H1 (cell line): ENCODE data around the gene C11orf54. TPM values are rescaled to one million over a fixed set of nuclear protein-coding genes. Genes with fewer than 3 reads are reported as not detected.
A peak's percentile ranks its signal among the peaks of the same experiment; 100 is the strongest.

Experiments
- CTCF ChIA-PET: fragments of 300-600 bp; sonication (Branson Sonifier 250); formaldehyde crosslinking; loops from one replicate; lab custom pipeline; 2021; ENCODE audit not compliant: partially characterized antibody; lab: Charles Lee
- POLR2A ChIA-PET: fragments of 300-600 bp; sonication (Branson Sonifier 250); formaldehyde crosslinking; loops from one replicate; lab custom pipeline; 2021; ENCODE audit warnings: inconsistent platforms; ENCODE audit not compliant: partially characterized antibody; lab: Charles Lee
- DNase-seq, 2 experiments: peaks; one replicate each; pipeline versions ENCODE4 v3.0.0 to v3.0.0-alpha.2; 2010 to 2022; ENCODE audit warnings: low spot score in 2 of 2, low read depth in 1 of 2, mixed read lengths in 1 of 2
- FAIRE-seq: peaks from 2 replicates; lab custom pipeline; 2011; peaks lifted over from hg19 to GRCh38; lab: Jason Lieb, UNC
- H2AFZ ChIP-seq: 2 replicates; pipeline ENCODE4 v1.8.1; 2012; ENCODE audit warnings: low read length, inconsistent platforms
- H2AK5ac ChIP-seq: 2 replicates; pipeline ENCODE4 v1.6.1; 2013; ENCODE audit warnings: low read depth, low read length
- H2BK120ac ChIP-seq: replicated peaks from 2 replicates; pipeline ENCODE3; 2013; ENCODE audit warnings: low read depth, low read length, inconsistent platforms
- H2BK12ac ChIP-seq: 2 replicates; pipeline ENCODE4 v1.6.1; 2013; ENCODE audit warnings: low read depth, low read length
- H2BK15ac ChIP-seq: 2 replicates; pipeline ENCODE4 v1.6.1; 2013; ENCODE audit warnings: low read length
- H2BK20ac ChIP-seq: 2 replicates; pipeline ENCODE4 v1.6.1; 2013; ENCODE audit warnings: low read length
- H2BK5ac ChIP-seq: 2 replicates; pipeline ENCODE4 v1.6.1; 2013; ENCODE audit warnings: low read depth, low read length
- H3K14ac ChIP-seq: 2 replicates; pipeline ENCODE4 v1.6.1; 2013; ENCODE audit warnings: inconsistent platforms; ENCODE audit not compliant: insufficient read length
- H3K18ac ChIP-seq: 2 replicates; pipeline ENCODE4 v1.6.1; 2013; ENCODE audit warnings: low read length; ENCODE audit errors: extremely low read depth
- H3K23ac ChIP-seq: 2 replicates; pipeline ENCODE4 v1.6.1; 2013; ENCODE audit warnings: inconsistent platforms; ENCODE audit not compliant: insufficient read length
- H3K23me2 ChIP-seq: 2 replicates; pipeline ENCODE4 v1.6.1; 2013; ENCODE audit warnings: low read depth, low read length
- H3K27ac ChIP-seq: 2 replicates; pipeline ENCODE4 v1.6.1; 2011; ENCODE audit warnings: low read depth, low read length, inconsistent platforms
- H3K27me3 ChIP-seq, 4 experiments: replicated peaks in 1 of 4; 1 replicate in 1 of 4; 2 replicates in 3 of 4; pipeline versions ENCODE4 v1.6.1 to v1.8.1; 2011 to 2013; ENCODE audit warnings: low read length in 3 of 4, mild to moderate bottlenecking in 3 of 4, inconsistent platforms in 2 of 4, mixed read lengths in 2 of 4, moderate library complexity in 1 of 4; ENCODE audit not compliant: control insufficient read depth in 3 of 4, insufficient read depth in 3 of 4; ENCODE audit errors: extremely low read depth in 1 of 4
- H3K36me3 ChIP-seq, 4 experiments: 2 replicates each; pipeline versions ENCODE4 v1.6.1 to v1.8.1; 2011 to 2013; ENCODE audit warnings: mild to moderate bottlenecking in 4 of 4, low read length in 3 of 4, moderate library complexity in 2 of 4, control low read depth in 1 of 4, inconsistent platforms in 1 of 4; ENCODE audit not compliant: insufficient read depth in 4 of 4, control insufficient read depth in 2 of 4
- H3K4ac ChIP-seq: replicated peaks from 2 replicates; pipeline ENCODE3; 2013; ENCODE audit warnings: low read length, low read depth, mixed read lengths, inconsistent platforms; ENCODE audit not compliant: insufficient read length
- H3K4me1 ChIP-seq, 4 experiments: replicated peaks in 1 of 4; 1 replicate in 1 of 4; 2 replicates in 3 of 4; pipeline versions ENCODE4 v1.6.1 to v1.8.1; 2011 to 2013; ENCODE audit warnings: low read length in 3 of 4, inconsistent platforms in 2 of 4, mixed read lengths in 1 of 4; ENCODE audit not compliant: insufficient read depth in 4 of 4, control insufficient read depth in 3 of 4
- H3K4me2 ChIP-seq, 2 experiments: 2 replicates each; pipeline versions ENCODE4 v1.6.1 to v1.8.1; 2011 to 2013; ENCODE audit warnings: low read depth in 2 of 2, low read length in 2 of 2, control low read depth in 1 of 2, inconsistent platforms in 1 of 2, mild to moderate bottlenecking in 1 of 2; ENCODE audit not compliant: insufficient read depth in 1 of 2
- H3K4me3 ChIP-seq, 4 experiments: fragments of 200-600, 300-600 bp in 1 of 4; sonication (generic), shearing (Covaris generic), sonication (Bioruptor Twin) in 1 of 4; 2 replicates each; pipeline versions ENCODE4 v1.5.1 to v1.8.1; 2011 to 2016; ENCODE audit warnings: low read length in 4 of 4, low read depth in 3 of 4, control low read depth in 2 of 4, inconsistent platforms in 2 of 4, mild to moderate bottlenecking in 2 of 4, mixed read lengths in 1 of 4, moderate library complexity in 1 of 4; ENCODE audit not compliant: insufficient read depth in 2 of 4; ENCODE audit errors: extremely low read depth in 1 of 4
- H3K56ac ChIP-seq: replicated peaks from 2 replicates; pipeline ENCODE3; 2013; ENCODE audit warnings: low read depth, mild to moderate bottlenecking, mixed read lengths, low read length, inconsistent platforms; ENCODE audit not compliant: insufficient read length
- H3K79me1 ChIP-seq: 2 replicates; pipeline ENCODE4 v1.6.1; 2013; ENCODE audit warnings: low read depth, low read length, control low read depth
- H3K79me2 ChIP-seq, 2 experiments: 2 replicates each; pipeline versions ENCODE4 v1.6.1 to v1.8.1; 2012 to 2013; ENCODE audit warnings: low read length in 2 of 2, mild to moderate bottlenecking in 2 of 2, inconsistent platforms in 1 of 2; ENCODE audit not compliant: insufficient read depth in 2 of 2, control insufficient read depth in 1 of 2
- H3K9ac ChIP-seq, 4 experiments: replicated peaks in 1 of 4; 1 replicate in 1 of 4; 2 replicates in 3 of 4; pipeline versions ENCODE4 v1.6.1 to v1.8.1; 2011 to 2013; ENCODE audit warnings: low read depth in 3 of 4, low read length in 3 of 4, control low read depth in 2 of 4, mild to moderate bottlenecking in 2 of 4, moderate library complexity in 2 of 4, inconsistent platforms in 1 of 4; ENCODE audit errors: extremely low read depth in 1 of 4
- H3K9me3 ChIP-seq, 2 experiments: 2 replicates each; pipeline versions ENCODE4 v1.6.1 to v1.8.1; 2012 to 2013; ENCODE audit warnings: mild to moderate bottlenecking in 2 of 2, moderate library complexity in 2 of 2, control low read depth in 1 of 2, inconsistent platforms in 1 of 2, low read depth in 1 of 2, low read length in 1 of 2, mixed read lengths in 1 of 2; ENCODE audit not compliant: insufficient read depth in 2 of 2
- H4K20me1 ChIP-seq, 2 experiments: replicated peaks in 1 of 2; 2 replicates each; pipeline versions ENCODE3 to v1.8.1; 2011 to 2013; ENCODE audit warnings: inconsistent platforms in 2 of 2, low read length in 2 of 2, mild to moderate bottlenecking in 1 of 2; ENCODE audit not compliant: insufficient read depth in 2 of 2, control insufficient read depth in 1 of 2
- H4K5ac ChIP-seq: 2 replicates; pipeline ENCODE4 v1.6.1; 2013; ENCODE audit warnings: low read length, low read depth, mixed read lengths, inconsistent platforms; ENCODE audit not compliant: insufficient read length
- H4K8ac ChIP-seq: 2 replicates; pipeline ENCODE4 v1.8.0; 2013; ENCODE audit warnings: mild to moderate bottlenecking, moderate library complexity, low read length, inconsistent platforms; ENCODE audit not compliant: insufficient read depth; ENCODE audit errors: extremely low read depth
- H4K91ac ChIP-seq: replicated peaks from 2 replicates; pipeline ENCODE3; 2013; ENCODE audit warnings: low read length, mixed read lengths, inconsistent platforms; ENCODE audit not compliant: insufficient read length
- ATF3 ChIP-seq: IDR thresholded peaks from 2 replicates; pipeline ENCODE4 v1.6.1; 2011; ENCODE audit warnings: low read depth, mild to moderate bottlenecking, low read length; ENCODE audit not compliant: insufficient read depth
- CEBPB ChIP-seq: IDR thresholded peaks from 2 replicates; pipeline ENCODE4 v1.6.1; 2012; ENCODE audit warnings: low read depth, low read length
- CHD1 ChIP-seq: IDR thresholded peaks from 2 replicates; pipeline ENCODE4 v1.6.1; 2012; ENCODE audit warnings: low read depth, low read length, improper control_type of control experiment
- EGR1 ChIP-seq: IDR thresholded peaks from 2 replicates; pipeline ENCODE4 v1.6.1; 2011; ENCODE audit warnings: low read depth, low read length, borderline replicate concordance
- GABPA ChIP-seq: IDR thresholded peaks from 2 replicates; pipeline ENCODE4 v1.6.1; 2011; ENCODE audit warnings: mild to moderate bottlenecking, low read length, moderate library complexity, borderline replicate concordance; ENCODE audit not compliant: insufficient read depth
- RAD21 ChIP-seq, 2 experiments: IDR thresholded peaks in 1 of 2; conservative IDR thresholded peaks in 1 of 2; 2 replicates each; pipeline ENCODE4 v1.6.1; 2011; ENCODE audit warnings: low read depth in 2 of 2, low read length in 2 of 2, improper control_type of control experiment in 1 of 2, inconsistent platforms in 1 of 2, mild to moderate bottlenecking in 1 of 2, moderate library complexity in 1 of 2
- SIN3A ChIP-seq, 2 experiments: IDR thresholded peaks in 1 of 2; conservative IDR thresholded peaks in 1 of 2; 2 replicates each; pipeline ENCODE4 v1.6.1; 2011 to 2012; ENCODE audit warnings: low read length in 2 of 2, improper control_type of control experiment in 1 of 2, low read depth in 1 of 2, mild to moderate bottlenecking in 1 of 2
- SP2 ChIP-seq: IDR thresholded peaks from 2 replicates; pipeline ENCODE4 v1.6.1; 2012; ENCODE audit warnings: mild to moderate bottlenecking, low read length, inconsistent platforms
- TAF1 ChIP-seq: IDR thresholded peaks from 2 replicates; pipeline ENCODE4 v1.6.1; 2011; ENCODE audit warnings: mild to moderate bottlenecking, low read depth, low read length
- TCF12 ChIP-seq: IDR thresholded peaks from 2 replicates; pipeline ENCODE4 v1.6.1; 2011; ENCODE audit warnings: low read depth, mild to moderate bottlenecking, low read length
- YY1 ChIP-seq: IDR thresholded peaks from 2 replicates; pipeline ENCODE4 v1.6.1; 2011; ENCODE audit warnings: low read depth, mild to moderate bottlenecking, low read length
- polyA plus RNA-seq, 7 experiments: library from polyadenylated mRNA; depleted of rRNA in 3 of 7; stranded (reverse) in 5 of 7; unstranded in 2 of 7; fragments of >200 nt in 5 of 7; fragments of 200-250 nt in 2 of 7; gene quantifications; 1 replicate in 5 of 7; 2 replicates in 1 of 7; 4 replicates in 1 of 7; pipeline versions ENCODE4 v1.2.1 to v1.2.3, GENCODE V29; 2011 to 2013; ENCODE audit warnings: missing spikeins in 2 of 7, mixed read lengths in 2 of 7
- total RNA-seq: library from RNA; stranded (reverse); fragmentation: NEBNext Ultra II Directional; extraction: Animal tissue kit (Norgen Biotek cat#: 25700); gene quantifications from 2 replicates; pipeline ENCODE4 v1.2.1, GENCODE V29; 2021
- TF ChIP-seq, protein P1 (sequence below): IDR thresholded peaks from 2 replicates; pipeline ENCODE4 v1.6.1; 2012; ENCODE audit warnings: low read length, inconsistent platforms

The C11orf54 gene
- total and polyA plus RNA-seq, 2 of the 8 experiments (the other 6 are each of a cell fraction or from before 2014, with no cell fraction given) = 14.7 to 24.5 TPM

GRCh38 chr11:93736129-93736528 is 5.3 kb upstream of the C11orf54 start:
- Histone ChIP-seq H3K9ac (peak overlapping the region in 1 of 4 experiments; percentile 15; a peak in 1 of 7 replicates), H2BK5ac (no peak overlapping the region), H3K56ac (no peak overlapping the region), H3K4me3 (peak overlapping the region in 1 of 4 experiments; percentile 91; a peak in 2 of 8 replicates), H3K9me3 (no peaks in the 10 kb centered on the region), H3K79me2 (peaks cover 18 to 66% of the 10 kb centered on the region in 2 experiments), H3K27ac (no peak overlapping the region), H4K8ac (no peak overlapping the region), H3K23me2 (no peaks in the 10 kb centered on the region; the same call in 1 of the 2 replicates), H3K18ac (no peak overlapping the region), H4K20me1 (peaks cover 18 to 19% of the 10 kb centered on the region in 2 experiments), H3K27me3 (no peaks in the 10 kb centered on the region), H2AK5ac (no peak overlapping the region), H3K4me2 (no peak overlapping the region), H3K36me3 (peaks cover 49 to 95% (median 83%) of the 10 kb centered on the region in 4 experiments), H2BK12ac (no peak overlapping the region), H3K4me1 (peaks cover 0 to 9% (median 3%) of the 10 kb centered on the region in 4 experiments; a peak in 4 of 7 replicates), H4K5ac (no peak overlapping the region), H3K79me1 (no peaks in the 10 kb centered on the region), H2BK120ac (no peak overlapping the region), H2BK20ac (no peak overlapping the region), H2AFZ (no peak overlapping the region), H3K23ac (no peak overlapping the region), H2BK15ac (no peak overlapping the region), H4K91ac (no peak overlapping the region), H3K14ac (no peak overlapping the region), H3K4ac (no peak overlapping the region)
- POLR2A ChIA-PET = interaction anchor here (0.7 to 16.4 kb wide), 9 partner anchors 9 to 1296 kb away, joined by 3 to 495 read pairs (median 4); no protein-coding TSS in a partner anchor
- DNase-seq (no peak), FAIRE-seq (no peak)
- CTCF ChIA-PET = interaction anchor here (0.6 kb wide), 2 partner anchors 46 to 492 kb away, joined by 3 read pairs; no protein-coding TSS in a partner anchor
- no peak for TF ChIP-seq RAD21 (IDR thresholded peaks at IDR 0.05 in 1 of 2, conservative IDR thresholded peaks at IDR 0.05 in 1 of 2; ENCODE audit: low read depth in 2 of 2, low read length in 2 of 2)
- TF ChIP-seq CEBPB = no peak
- TF ChIP-seq ATF3 = no peak
- TF ChIP-seq SP2 = no peak
- no peak for TF ChIP-seq CHD1
- no peak for TF ChIP-seq YY1
- TF ChIP-seq TCF12 = no peak
- no peak for TF ChIP-seq TAF1
- TF ChIP-seq EGR1 = no peak
- no peak for TF ChIP-seq SIN3A (conservative IDR thresholded peaks at IDR 0.05 in 1 of 2, IDR thresholded peaks at IDR 0.05 in 1 of 2; ENCODE audit: low read depth in 1 of 2, low read length in 2 of 2)
- TF ChIP-seq, protein P1, sequence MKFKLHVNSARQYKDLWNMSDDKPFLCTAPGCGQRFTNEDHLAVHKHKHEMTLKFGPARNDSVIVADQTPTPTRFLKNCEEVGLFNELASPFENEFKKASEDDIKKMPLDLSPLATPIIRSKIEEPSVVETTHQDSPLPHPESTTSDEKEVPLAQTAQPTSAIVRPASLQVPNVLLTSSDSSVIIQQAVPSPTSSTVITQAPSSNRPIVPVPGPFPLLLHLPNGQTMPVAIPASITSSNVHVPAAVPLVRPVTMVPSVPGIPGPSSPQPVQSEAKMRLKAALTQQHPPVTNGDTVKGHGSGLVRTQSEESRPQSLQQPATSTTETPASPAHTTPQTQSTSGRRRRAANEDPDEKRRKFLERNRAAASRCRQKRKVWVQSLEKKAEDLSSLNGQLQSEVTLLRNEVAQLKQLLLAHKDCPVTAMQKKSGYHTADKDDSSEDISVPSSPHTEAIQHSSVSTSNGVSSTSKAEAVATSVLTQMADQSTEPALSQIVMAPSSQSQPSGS = no peak
- TF ChIP-seq GABPA = no peak
